NCI-H146 treated with DMSO at 0.1 percent for 48 hours (cell line): ENCODE results near the gene UBALD1.

ENCODE experiments used
- DNase-seq: peaks from one replicate; lab custom pipeline; 2025; ENCODE audit not compliant: unreplicated experiment; lab: John Stamatoyannopoulos, UW

Gene UBALD1

GRCh38 chr16:4616047-4616811 lies 1.5 kb upstream of the UBALD1 start:
- DNase-seq, result peak; percentile 99

- DNase-seq, result no peak
Observed at GRCh38 chr16:4615384-4616046, 827 bp upstream of the UBALD1 start.

GRCh38 chr16:4613636-4614570 lies 785 bp downstream of the UBALD1 start:
- DNase-seq, result peak; percentile 14

- DNase-seq, result no peak
Observed at GRCh38 chr16:4612977-4613635, 1.6 kb downstream of the UBALD1 start.

GRCh38 chr16:4612474-4612931 lies 2.2 kb downstream of the UBALD1 start:
- no peak for DNase-seq

- no peak for DNase-seq
Observed at GRCh38 chr16:4611337-4612021, 3.2 kb downstream of the UBALD1 start.

GRCh38 chr16:4610011-4611005 lies 4.4 kb downstream of the UBALD1 start:
- no peak for DNase-seq

- DNase-seq, result no peak
Observed at GRCh38 chr16:4609200-4610010, 5.3 kb downstream of the UBALD1 start.

GRCh38 chr16:4608704-4608980 lies 6.0 kb downstream of the UBALD1 start:
- DNase-seq, result no peak

- no peak for DNase-seq
Observed at GRCh38 chr16:4607841-4608703, 6.6 kb downstream of the UBALD1 start.

- DNase-seq, result peak; percentile 60
Observed at GRCh38 chr16:4606354-4606753, 8.3 kb downstream of the UBALD1 start.

GRCh38 chr16:4604401-4604800 lies 10.3 kb downstream of the UBALD1 start:
- no peak for DNase-seq

GRCh38 chr16:4603624-4604170 lies 11.0 kb downstream of the UBALD1 start:
- no peak for DNase-seq

- no peak for DNase-seq
Observed at GRCh38 chr16:4602331-4602730, 12.4 kb downstream of the UBALD1 start.

- DNase-seq, result no peak
Observed at GRCh38 chr16:4601864-4602186, 12.9 kb downstream of the UBALD1 start.

- DNase-seq, result no peak
Observed at GRCh38 chr16:4601036-4601863, 13.4 kb downstream of the UBALD1 start.

- DNase-seq, result no peak
Observed at GRCh38 chr16:4599545-4599944, 15.1 kb downstream of the UBALD1 start.
